Hepatocyte (in vitro differentiated cells): Measurements from ENCODE around the gene MED9. TPM values are rescaled to one million over a fixed set of nuclear protein-coding genes. Genes with fewer than 3 reads are reported as not detected.

Source experiments
- DNase-seq: peaks from one replicate; pipeline ENCODE4 v3.0.0-alpha.2; 2016; ENCODE audit warnings: low spot score
- H2AFZ ChIP-seq: fragments of 200-600 bp; sonication (generic); 2 replicates; pipeline ENCODE4 v1.6.0; 2016; ENCODE audit warnings: antibody characterized with exemption, mild to moderate bottlenecking
- H3K27ac ChIP-seq: fragments of 200-600 bp; sonication (generic); 2 replicates; pipeline ENCODE4 v1.5.1; 2016; ENCODE audit warnings: mild to moderate bottlenecking
- H3K27me3 ChIP-seq: fragments of 200-600 bp; sonication (generic); 2 replicates; pipeline ENCODE4 v1.6.1; 2016
- H3K36me3 ChIP-seq: fragments of 200-600 bp; sonication (generic); replicated peaks from 2 replicates; pipeline ENCODE4 v1.5.1; 2016; ENCODE audit warnings: low read depth; ENCODE audit not compliant: insufficient read depth
- H3K4me1 ChIP-seq: fragments of 200-600 bp; sonication (generic); 2 replicates; pipeline ENCODE4 v1.5.1; 2016; ENCODE audit warnings: mild to moderate bottlenecking, moderate library complexity; ENCODE audit not compliant: insufficient read depth
- H3K4me2 ChIP-seq: fragments of 200-600 bp; sonication (generic); 2 replicates; pipeline ENCODE4 v1.6.0; 2016
- H3K4me3 ChIP-seq: fragments of 200-600 bp; sonication (generic); 2 replicates; pipeline ENCODE4 v1.5.1; 2016; ENCODE audit warnings: mild to moderate bottlenecking
- H3K79me2 ChIP-seq: fragments of 200-600 bp; sonication (generic); 2 replicates; pipeline ENCODE4 v1.6.0; 2017; ENCODE audit warnings: mild to moderate bottlenecking
- H3K9me2 ChIP-seq: fragments of 200-600 bp; sonication (generic); replicated peaks from 2 replicates; pipeline ENCODE4 v1.6.0; 2017; ENCODE audit warnings: mild to moderate bottlenecking; ENCODE audit not compliant: insufficient read depth
- H3K9me3 ChIP-seq: fragments of 200-600 bp; sonication (generic); 2 replicates; pipeline ENCODE4 v1.5.1; 2016; ENCODE audit warnings: low read depth, mild to moderate bottlenecking
- H4K20me1 ChIP-seq: fragments of 200-600 bp; sonication (generic); 2 replicates; pipeline ENCODE4 v1.6.0; 2016; ENCODE audit warnings: mild to moderate bottlenecking; ENCODE audit not compliant: insufficient read depth, poor library complexity, severe bottlenecking
- EZH2 ChIP-seq: fragments of 200-600 bp; sonication (generic); IDR thresholded peaks from 2 replicates; pipeline ENCODE4 v1.6.1; 2016; ENCODE audit warnings: antibody characterized with exemption, mild to moderate bottlenecking, borderline replicate concordance
- EZH2phosphoT487 ChIP-seq: fragments of 200-600 bp; sonication (generic); IDR thresholded peaks from one replicate; pipeline ENCODE4 v1.6.1; 2018; ENCODE audit warnings: antibody characterized with exemption, mild to moderate bottlenecking, low read depth, moderate library complexity; ENCODE audit not compliant: unreplicated experiment, severe bottlenecking
- WGBS: methylation state at CpG from one replicate; pipeline ENCODE4 v1.1.6; 2016; ENCODE audit warnings: low lambda C conversion rate; ENCODE audit errors: missing lambda C conversion rate; 5-methylcytosine and 5-hydroxymethylcytosine counted together
- polyA plus RNA-seq: library from polyadenylated mRNA; unstranded; fragments of >200 nt; fragmentation: Nextera tagmentation; extraction: Ambion mirVana; gene quantifications from 2 replicates; pipeline ENCODE4 v1.2.1, GENCODE V29; 2016
- total RNA-seq: library from RNA; depleted of rRNA; stranded (reverse); fragments of >200 nt; gene quantifications from 2 replicates; pipeline ENCODE4 v1.2.3, GENCODE V29; 2014
- TF ChIP-seq, protein P1 (sequence below): fragments of 200-600 bp; sonication (generic); IDR thresholded peaks from 2 replicates; pipeline ENCODE4 v1.5.1; 2016; ENCODE audit warnings: antibody characterized with exemption, mild to moderate bottlenecking; ENCODE audit not compliant: poor library complexity

Gene MED9
- total and polyA plus RNA-seq, 2 experiments from 2014 or later = 17.1 to 17.3 TPM

DNA sequence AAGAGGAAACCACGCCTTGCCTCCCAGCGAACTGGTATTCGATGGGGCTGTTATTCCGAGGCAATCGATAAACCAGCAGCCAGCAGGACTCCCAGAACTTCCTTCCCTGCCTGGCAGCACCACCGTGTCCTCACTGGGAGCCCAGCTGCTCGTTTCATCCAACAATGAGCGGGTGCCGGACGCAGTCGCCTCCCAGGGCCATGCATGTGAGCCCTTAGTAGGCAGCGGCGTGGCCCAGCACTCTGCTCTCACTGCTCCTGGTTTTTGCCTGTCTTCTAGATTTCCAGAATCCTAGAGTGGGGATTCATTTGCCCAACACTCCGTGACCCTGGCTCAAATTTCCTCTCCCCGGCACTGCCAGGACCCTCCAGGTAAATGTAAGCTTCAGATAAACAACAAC is 48.5 kb downstream of the MED9 start:
- no peak overlapping the region for H2AFZ ChIP-seq
- H3K4me3 ChIP-seq = no peak overlapping the region
- no peaks in the 10 kb centered on the region for H3K9me3 ChIP-seq
- TF ChIP-seq EZH2phosphoT487 = no peak
- no peak for TF ChIP-seq EZH2
- TF ChIP-seq, protein P1, sequence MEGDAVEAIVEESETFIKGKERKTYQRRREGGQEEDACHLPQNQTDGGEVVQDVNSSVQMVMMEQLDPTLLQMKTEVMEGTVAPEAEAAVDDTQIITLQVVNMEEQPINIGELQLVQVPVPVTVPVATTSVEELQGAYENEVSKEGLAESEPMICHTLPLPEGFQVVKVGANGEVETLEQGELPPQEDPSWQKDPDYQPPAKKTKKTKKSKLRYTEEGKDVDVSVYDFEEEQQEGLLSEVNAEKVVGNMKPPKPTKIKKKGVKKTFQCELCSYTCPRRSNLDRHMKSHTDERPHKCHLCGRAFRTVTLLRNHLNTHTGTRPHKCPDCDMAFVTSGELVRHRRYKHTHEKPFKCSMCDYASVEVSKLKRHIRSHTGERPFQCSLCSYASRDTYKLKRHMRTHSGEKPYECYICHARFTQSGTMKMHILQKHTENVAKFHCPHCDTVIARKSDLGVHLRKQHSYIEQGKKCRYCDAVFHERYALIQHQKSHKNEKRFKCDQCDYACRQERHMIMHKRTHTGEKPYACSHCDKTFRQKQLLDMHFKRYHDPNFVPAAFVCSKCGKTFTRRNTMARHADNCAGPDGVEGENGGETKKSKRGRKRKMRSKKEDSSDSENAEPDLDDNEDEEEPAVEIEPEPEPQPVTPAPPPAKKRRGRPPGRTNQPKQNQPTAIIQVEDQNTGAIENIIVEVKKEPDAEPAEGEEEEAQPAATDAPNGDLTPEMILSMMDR = no peak
- DNase-seq = no peak
- no peaks in the 10 kb centered on the region for H3K36me3 ChIP-seq
- H3K9me2 ChIP-seq = no peaks in the 10 kb centered on the region
- no peaks in the 10 kb centered on the region for H4K20me1 ChIP-seq
- H3K4me2 ChIP-seq = no peak overlapping the region
- no peak overlapping the region for H3K27ac ChIP-seq
- peaks cover 6% of the 10 kb centered on the region for H3K79me2 ChIP-seq
- H3K27me3 ChIP-seq = no peaks in the 10 kb centered on the region
- peaks cover 6% of the 10 kb centered on the region for H3K4me1 ChIP-seq
- WGBS = 94% methylated on average over 15 of the region's 15 CpGs

DNA sequence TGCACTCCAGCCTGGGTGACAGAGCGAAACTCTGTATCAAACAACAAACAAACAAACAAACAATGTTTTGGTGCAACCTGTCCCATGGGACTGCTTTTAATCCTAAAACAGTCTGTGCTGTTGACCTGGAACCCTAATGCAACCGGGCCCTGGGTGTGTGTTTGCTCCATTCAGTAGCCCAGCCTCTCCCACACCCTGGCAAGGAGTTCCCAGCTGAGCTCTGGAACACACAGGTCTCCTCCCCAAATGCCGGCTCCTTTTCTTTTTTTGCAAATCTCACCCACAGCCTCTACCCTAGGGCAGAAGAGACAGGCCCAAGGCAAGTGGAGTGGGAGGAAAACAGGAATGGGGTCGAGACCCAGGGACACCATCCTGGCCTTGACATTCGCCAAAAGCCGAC is 49.2 kb downstream of the MED9 start:
- no peak for TF ChIP-seq EZH2
- no peak for TF ChIP-seq EZH2phosphoT487
- TF ChIP-seq, protein P1 = no peak
- no peaks in the 10 kb centered on the region for H3K9me3 ChIP-seq
- 86% methylated on average over 6 of the region's 6 CpGs for WGBS
- H3K27ac ChIP-seq = no peak overlapping the region
- peaks cover 6% of the 10 kb centered on the region for H3K4me1 ChIP-seq
- H2AFZ ChIP-seq = no peak overlapping the region
- no peak overlapping the region for H3K4me2 ChIP-seq
- H3K79me2 ChIP-seq = peaks cover 6% of the 10 kb centered on the region
- H3K9me2 ChIP-seq = no peaks in the 10 kb centered on the region
- no peaks in the 10 kb centered on the region for H3K36me3 ChIP-seq
- DNase-seq = no peak
- no peaks in the 10 kb centered on the region for H3K27me3 ChIP-seq
- no peak overlapping the region for H3K4me3 ChIP-seq
- H4K20me1 ChIP-seq = no peaks in the 10 kb centered on the region

DNA sequence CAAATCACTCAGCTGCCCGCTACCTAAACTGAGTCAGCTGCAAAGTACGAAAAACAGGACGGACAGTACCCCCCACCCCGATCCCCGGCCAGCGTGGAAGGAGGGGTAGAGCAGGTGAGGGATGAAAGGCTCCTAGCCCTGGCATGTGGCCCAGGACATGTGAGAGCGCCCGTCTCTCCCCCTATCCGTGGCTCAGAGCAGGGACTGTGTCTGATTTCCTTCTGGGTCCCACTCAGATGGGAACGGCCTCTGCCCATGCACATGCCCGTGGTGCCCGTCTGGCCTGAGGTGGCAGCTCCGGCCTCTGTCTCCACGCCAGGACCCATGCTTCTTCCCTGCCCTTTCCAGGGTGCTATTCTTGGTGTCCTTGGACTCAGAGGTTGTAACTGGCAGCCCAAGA is 49.6 kb downstream of the MED9 start:
- Histone ChIP-seq H3K4me2 (no peak overlapping the region), H3K27ac (no peak overlapping the region), H3K9me3 (no peaks in the 10 kb centered on the region), H3K36me3 (no peaks in the 10 kb centered on the region), H3K4me1 (peaks cover 6% of the 10 kb centered on the region), H2AFZ (no peak overlapping the region), H3K4me3 (no peak overlapping the region), H3K27me3 (no peaks in the 10 kb centered on the region), H4K20me1 (no peaks in the 10 kb centered on the region), H3K9me2 (no peaks in the 10 kb centered on the region), H3K79me2 (peaks cover 6% of the 10 kb centered on the region)
- TF ChIP-seq EZH2 (no peak), EZH2phosphoT487 (no peak)
- TF ChIP-seq, protein P1 = no peak
- DNase-seq = no peak
- 86% methylated on average over 14 of the region's 14 CpGs for WGBS

DNA sequence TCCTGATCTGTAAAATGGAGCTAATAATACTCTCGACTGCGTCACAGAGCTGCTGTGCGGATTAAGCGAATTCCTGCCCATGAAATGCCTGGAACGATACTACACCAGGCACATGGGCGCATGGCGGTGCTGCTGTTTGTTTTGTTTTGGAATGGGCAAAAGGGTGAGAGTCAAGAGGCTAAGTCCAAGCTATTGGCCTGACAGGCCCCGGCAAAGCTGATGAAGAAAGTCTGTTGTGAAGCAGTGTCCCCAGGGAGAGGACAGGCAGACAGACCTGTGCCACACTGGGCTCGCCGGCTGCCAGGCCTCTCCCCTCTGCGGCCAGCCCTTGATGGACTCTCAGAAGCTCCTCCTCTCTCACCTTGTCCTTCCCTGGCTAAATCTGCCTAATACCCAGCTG is 50.7 kb downstream of the MED9 start:
- no peak overlapping the region for H3K4me3 ChIP-seq

More for the DNA sequence above, 50.7 kb downstream of the MED9 start:
- DNase-seq = no peak
- 92% methylated on average over 11 of the region's 11 CpGs for WGBS
- peaks cover 6% of the 10 kb centered on the region for H3K4me1 ChIP-seq
- no peaks in the 10 kb centered on the region for H3K9me3 ChIP-seq
- no peak overlapping the region for H2AFZ ChIP-seq
- H3K9me2 ChIP-seq = no peaks in the 10 kb centered on the region
- no peaks in the 10 kb centered on the region for H3K27me3 ChIP-seq
- no peaks in the 10 kb centered on the region for H3K36me3 ChIP-seq
- TF ChIP-seq EZH2 (no peak), EZH2phosphoT487 (no peak)
- TF ChIP-seq, protein P1 = no peak
- peaks cover 6% of the 10 kb centered on the region for H3K79me2 ChIP-seq
- no peak overlapping the region for H3K27ac ChIP-seq
- no peak overlapping the region for H3K4me2 ChIP-seq
- no peaks in the 10 kb centered on the region for H4K20me1 ChIP-seq
